ENCODE data around the gene ELAPOR2. TPM values are rescaled to one million over a fixed set of nuclear protein-coding genes. Genes with fewer than 3 reads are reported as not detected.
"Not testable (repeated sequence)": the region's sequence is repeated elsewhere in the genome, so short reads cannot be mapped to it uniquely, and the experiment has no call there.

ELAPOR2 gene
- total RNA-seq: 35.9 and 61.3 TPM in 2 replicates

GRCh38 chr7:87059525-87060287 is at the start of gene ELAPOR2:
ELAPOR2 (minus strand) TSS chr7:87059654; CDS start chr7:87059513, 141 bp downstream.
- DNase-seq (ENCODE audit: extremely low read depth, low read depth, low spot score): no peak

- no peak for DNase-seq (ENCODE audit: extremely low read depth, low read depth, low spot score)
Measured at GRCh38 chr7:87107949-87108776, 48.7 kb upstream of the ELAPOR2 start.

GRCh38 chr7:87106974-87107612 is 47.6 kb upstream of the ELAPOR2 start:
- no peak for DNase-seq (ENCODE audit: extremely low read depth, low read depth, low spot score)

GRCh38 chr7:87105401-87105800 is 45.9 kb upstream of the ELAPOR2 start:
- DNase-seq (ENCODE audit: extremely low read depth, low read depth, low spot score): no peak

- DNase-seq (ENCODE audit: extremely low read depth, low read depth, low spot score): no peak
Measured at GRCh38 chr7:87100326-87100725, 40.9 kb upstream of the ELAPOR2 start.

GRCh38 chr7:87097375-87097774 is 37.9 kb upstream of the ELAPOR2 start:
- DNase-seq (ENCODE audit: extremely low read depth, low read depth, low spot score): not testable (repeated sequence)

- DNase-seq (ENCODE audit: extremely low read depth, low read depth, low spot score): no peak
Measured at GRCh38 chr7:87094322-87094721, 34.9 kb upstream of the ELAPOR2 start.

GRCh38 chr7:87092568-87093091 is 33.2 kb upstream of the ELAPOR2 start:
- no peak for DNase-seq (ENCODE audit: extremely low read depth, low read depth, low spot score)

GRCh38 chr7:87091487-87092066 is 32.1 kb upstream of the ELAPOR2 start:
- no peak for DNase-seq (ENCODE audit: extremely low read depth, low read depth, low spot score)

- no peak for DNase-seq (ENCODE audit: extremely low read depth, low read depth, low spot score)
Measured at GRCh38 chr7:87083865-87084519, 24.5 kb upstream of the ELAPOR2 start.

GRCh38 chr7:87082675-87083074 is 23.2 kb upstream of the ELAPOR2 start:
- DNase-seq (ENCODE audit: extremely low read depth, low read depth, low spot score): no peak

GRCh38 chr7:87075671-87076404 is 16.4 kb upstream of the ELAPOR2 start:
- no peak for DNase-seq (ENCODE audit: extremely low read depth, low read depth, low spot score)

GRCh38 chr7:87067788-87068187 is 8.3 kb upstream of the ELAPOR2 start:
- no peak for DNase-seq (ENCODE audit: extremely low read depth, low read depth, low spot score)

GRCh38 chr7:87060288-87060537 is 759 bp upstream of the ELAPOR2 start:
- DNase-seq (ENCODE audit: extremely low read depth, low read depth, low spot score): no peak

- DNase-seq (ENCODE audit: extremely low read depth, low read depth, low spot score): no peak
Measured at GRCh38 chr7:87058744-87059524, 520 bp downstream of the ELAPOR2 start.

GRCh38 chr7:87057210-87057609 is 2.2 kb downstream of the ELAPOR2 start:
- no peak for DNase-seq (ENCODE audit: extremely low read depth, low read depth, low spot score)

- no peak for DNase-seq (ENCODE audit: extremely low read depth, low read depth, low spot score)
Measured at GRCh38 chr7:87056346-87056745, 3.1 kb downstream of the ELAPOR2 start.

- DNase-seq (ENCODE audit: extremely low read depth, low read depth, low spot score): no peak
Measured at GRCh38 chr7:87048839-87049238, 10.6 kb downstream of the ELAPOR2 start.

- DNase-seq (ENCODE audit: extremely low read depth, low read depth, low spot score): no peak
Measured at GRCh38 chr7:87046456-87046855, 13.0 kb downstream of the ELAPOR2 start.
